Activated CD4-positive, alpha-beta T cell treated with anti-CD3 and anti-CD28 coated beads for 36 hours (primary cell): ENCODE measurements around the gene BEND7. TPM values are rescaled to one million over a fixed set of nuclear protein-coding genes. Genes with fewer than 3 reads are reported as not detected.

ENCODE experiments used
- ATAC-seq: fragments of 200-7000 bp; cut with Tn5 transposase; one replicate; pipeline ENCODE4 v1.10.0; 2021; ENCODE audit warnings: mild to moderate bottlenecking, moderate library complexity
- CTCF ChIA-PET: fragments of 350-600 bp; sonication (Branson Sonifier 250); formaldehyde crosslinking; loops from one replicate; lab custom pipeline; 2021; ENCODE audit warnings: antibody characterized with exemption; lab: Charles Lee
- POLR2A ChIA-PET: fragments of 350-600 bp; sonication (Branson Sonifier 250); formaldehyde crosslinking; loops from one replicate; lab custom pipeline; 2021; ENCODE audit warnings: antibody characterized with exemption, inconsistent platforms; lab: Charles Lee
- DNase-seq: peaks from one replicate; pipeline ENCODE4 v3.0.0-alpha.2; 2020
- H3K27ac Mint-ChIP-seq: one replicate; pipeline ENCODE4 v1.8.0; 2021; ENCODE audit warnings: mixed read lengths
- H3K27me3 Mint-ChIP-seq: one replicate; pipeline ENCODE4 v1.8.0; 2021; ENCODE audit warnings: mixed read lengths
- H3K36me3 Mint-ChIP-seq: one replicate; pipeline ENCODE4 v1.8.0; 2021; ENCODE audit warnings: low read depth, mixed read lengths
- H3K4me1 Mint-ChIP-seq: one replicate; pipeline ENCODE4 v1.8.0; 2021; ENCODE audit warnings: mixed read lengths
- H3K4me3 Mint-ChIP-seq: one replicate; pipeline ENCODE4 v1.8.0; 2021; ENCODE audit warnings: mild to moderate bottlenecking, moderate library complexity, mixed read lengths
- H3K9me3 Mint-ChIP-seq: one replicate; pipeline ENCODE4 v1.8.0; 2021; ENCODE audit warnings: low read depth, mixed read lengths
- intact Hi-C, 2 experiments: fragments of 100-400 bp; cut with DNase I in 1 of 2; cut with micrococcal nuclease in 1 of 2; formaldehyde crosslinking; loops; one replicate each; pipeline versions ENCODE4 v1.14.2 to v1.15.1; 2022 to 2024; cut with DNase I, micrococcal nuclease
- total RNA-seq, 2 experiments: library from RNA; stranded (reverse); gene quantifications; one replicate each; pipeline ENCODE4 v1.2.3, GENCODE V29; 2021

BEND7 gene
- total RNA-seq, result not detected

DNA sequence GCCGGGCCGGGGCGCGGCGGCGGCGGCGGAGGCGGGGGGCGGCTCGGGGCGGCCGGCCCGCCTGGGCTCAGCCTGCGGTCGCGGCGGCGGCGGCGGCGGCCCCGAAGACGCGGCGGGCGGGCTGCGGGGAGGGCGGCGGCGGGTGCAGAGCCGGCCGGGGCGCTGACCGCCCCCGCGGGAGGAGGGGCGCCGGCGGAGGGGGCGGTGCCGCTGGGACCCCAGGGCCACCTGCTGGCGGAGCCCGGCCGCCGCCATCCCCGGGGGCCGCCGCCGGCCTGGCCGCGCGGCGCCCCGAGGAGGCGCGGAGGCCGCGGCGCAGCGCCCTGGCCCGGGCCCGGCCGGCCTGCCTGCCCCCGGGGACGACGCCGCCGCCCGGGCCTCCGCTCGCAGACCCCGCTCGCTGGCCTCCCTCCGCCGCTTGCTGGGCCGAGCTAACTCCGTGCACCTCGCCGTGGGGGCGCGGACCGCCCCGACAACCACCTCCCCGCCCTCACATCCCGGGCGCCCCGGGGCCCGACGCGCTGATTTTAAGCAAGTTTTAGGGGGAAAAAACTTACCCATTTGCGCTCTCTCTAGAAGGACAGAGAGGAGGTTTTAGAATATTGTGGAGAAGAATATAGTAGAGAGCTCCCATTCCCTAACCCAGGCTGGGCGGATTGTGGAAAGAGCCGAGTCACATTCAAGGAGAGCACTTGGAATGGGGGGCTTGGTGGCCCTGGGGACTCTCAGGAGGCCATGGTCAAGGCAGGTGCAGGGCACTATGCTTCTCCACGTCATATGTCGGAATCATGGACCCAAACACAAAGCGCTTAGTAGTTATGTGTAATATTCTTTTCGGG is at the start of gene BEND7:
Gene BEND7 (minus strand): TSS at position 140 of the 839 bp plus-strand sequence. CDS start 481 bp downstream, outside the sequence.
- no peak within 1 kb of the TSS for H3K27ac Mint-ChIP-seq
- no peaks in the 10 kb centered on the region for H3K36me3 Mint-ChIP-seq
- POLR2A ChIA-PET, result no interaction called here
- H3K27me3 Mint-ChIP-seq, result peaks cover 51% of the 10 kb centered on the region
- CTCF ChIA-PET, result no interaction called here
- no peaks in the 10 kb centered on the region for H3K9me3 Mint-ChIP-seq
- H3K4me3 Mint-ChIP-seq, result peak within 1 kb of the TSS; percentile 58
- H3K4me1 Mint-ChIP-seq, result peaks cover 8% of the 10 kb centered on the region
- peak; percentile 27 for DNase-seq
- intact Hi-C loops, result no loop called here
- peak; percentile 44 for ATAC-seq

DNA sequence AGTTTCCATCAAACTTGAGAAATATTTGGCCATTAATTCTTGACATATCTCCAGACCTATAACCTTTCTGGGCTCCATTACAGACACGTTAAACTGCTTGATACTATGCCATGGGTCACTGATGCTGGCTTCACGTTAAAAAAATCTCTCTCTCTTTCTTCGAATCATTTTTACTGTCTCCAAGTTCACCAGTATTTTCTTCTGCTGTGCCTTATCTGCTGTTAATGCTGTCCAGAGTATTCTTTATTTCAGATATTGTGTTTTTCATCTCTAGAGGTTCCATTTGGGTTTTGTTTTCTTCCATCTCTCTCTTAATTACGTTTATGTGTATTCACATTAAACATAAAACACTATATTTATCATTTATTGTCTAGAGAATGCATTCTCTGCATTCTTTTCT is 45.1 kb upstream of the BEND7 start:
- peaks cover 14% of the 10 kb centered on the region for H3K27me3 Mint-ChIP-seq
- intact Hi-C loops, result no loop called here
- H3K9me3 Mint-ChIP-seq, result peaks cover 6% of the 10 kb centered on the region
- no peak overlapping the region for H3K27ac Mint-ChIP-seq
- DNase-seq, result no peak
- H3K36me3 Mint-ChIP-seq, result no peaks in the 10 kb centered on the region
- ChIA-PET POLR2A (no interaction called here), CTCF (interaction anchor here (1.0 kb wide), 1 partner anchor 53 kb away, joined by 3 read pairs; no protein-coding TSS in a partner anchor)
- H3K4me3 Mint-ChIP-seq, result no peak overlapping the region
- no peak for ATAC-seq
- H3K4me1 Mint-ChIP-seq, result no peaks in the 10 kb centered on the region

DNA sequence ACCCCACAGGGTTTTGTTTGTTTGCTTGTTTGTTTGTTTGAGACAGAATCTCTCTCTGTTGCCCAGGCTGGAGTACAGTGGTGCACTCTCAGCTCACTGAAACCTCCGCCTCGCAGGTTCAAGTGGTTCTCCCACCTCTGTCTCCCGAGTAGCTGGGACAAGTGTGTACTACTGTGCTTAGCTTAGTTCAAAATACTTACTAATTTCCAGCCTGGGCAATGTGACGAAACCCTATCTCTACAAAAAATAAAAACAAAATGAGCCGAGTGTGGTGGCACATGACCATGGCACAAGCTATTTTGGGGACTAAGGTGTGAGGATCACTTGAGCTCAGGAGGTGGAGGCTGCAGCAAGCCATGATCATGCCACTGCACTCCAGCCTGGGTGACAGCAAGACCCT is 42.7 kb upstream of the BEND7 start:
- Mint-ChIP-seq H3K4me3 (no peak overlapping the region), H3K9me3 (peaks cover 6% of the 10 kb centered on the region), H3K27ac (no peak overlapping the region), H3K27me3 (peaks cover 13% of the 10 kb centered on the region), H3K4me1 (no peaks in the 10 kb centered on the region), H3K36me3 (no peaks in the 10 kb centered on the region)
- DNase-seq (no peak), ATAC-seq (no peak)
- ChIA-PET POLR2A (no interaction called here), CTCF (interaction anchor here (0.8 kb wide), 1 partner anchor 1466 kb away, joined by 3 read pairs; no protein-coding TSS in a partner anchor)
- intact Hi-C loops, result no loop called here

- ChIA-PET CTCF (interaction anchor here (0.6 kb wide), 1 partner anchor 19 kb away, joined by 3 read pairs; no protein-coding TSS in a partner anchor), POLR2A (no interaction called here)
- peaks cover 16% of the 10 kb centered on the region for H3K27me3 Mint-ChIP-seq
- DNase-seq (no peak), ATAC-seq (no peak)
- H3K9me3 Mint-ChIP-seq, result no peaks in the 10 kb centered on the region
- no peaks in the 10 kb centered on the region for H3K4me1 Mint-ChIP-seq
- no peak overlapping the region for H3K4me3 Mint-ChIP-seq
- intact Hi-C loops, result no loop called here
- H3K27ac Mint-ChIP-seq, result no peak overlapping the region
- H3K36me3 Mint-ChIP-seq, result no peaks in the 10 kb centered on the region
Measured at GRCh38 chr10:13567030-13567429, 38.2 kb upstream of the BEND7 start.

GRCh38 chr10:13564576-13564975 is 35.8 kb upstream of the BEND7 start:
- intact Hi-C loops, result no loop called here
- ChIA-PET POLR2A (no interaction called here), CTCF (no interaction called here)
- no peaks in the 10 kb centered on the region for H3K36me3 Mint-ChIP-seq
- ATAC-seq, result no peak
- H3K27me3 Mint-ChIP-seq, result peaks cover 13% of the 10 kb centered on the region
- no peak overlapping the region for H3K27ac Mint-ChIP-seq
- H3K4me1 Mint-ChIP-seq, result no peaks in the 10 kb centered on the region
- H3K9me3 Mint-ChIP-seq, result no peaks in the 10 kb centered on the region
- DNase-seq, result no peak
- no peak overlapping the region for H3K4me3 Mint-ChIP-seq

GRCh38 chr10:13563481-13564445 is 34.9 kb upstream of the BEND7 start:
- Mint-ChIP-seq H3K4me1 (no peaks in the 10 kb centered on the region), H3K36me3 (no peaks in the 10 kb centered on the region), H3K27me3 (peaks cover 9% of the 10 kb centered on the region), H3K27ac (no peak overlapping the region), H3K9me3 (no peaks in the 10 kb centered on the region), H3K4me3 (no peak overlapping the region)
- intact Hi-C loops, result no loop called here
- ChIA-PET POLR2A (no interaction called here), CTCF (no interaction called here)
- ATAC-seq, result no peak
- DNase-seq, result no peak

DNA sequence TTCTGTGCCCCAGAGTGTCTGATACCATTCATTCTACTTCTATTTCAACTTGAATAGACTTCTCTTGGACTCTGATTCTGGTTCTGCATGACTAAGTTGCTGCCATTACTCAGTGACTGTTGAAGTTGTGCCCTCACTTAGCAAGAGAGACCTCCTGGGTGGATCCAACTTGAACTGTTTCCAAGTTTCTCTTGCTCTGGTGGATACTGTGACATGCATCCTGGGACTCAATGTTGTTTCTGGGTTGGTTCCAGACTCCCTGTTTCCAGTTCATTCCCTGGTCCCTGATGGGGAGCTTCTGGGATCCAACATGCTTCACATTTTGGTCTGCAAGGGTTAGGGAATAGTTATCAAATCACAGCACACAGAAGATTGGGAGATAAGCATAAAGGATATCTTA is 31.8 kb upstream of the BEND7 start:
- Mint-ChIP-seq H3K9me3 (no peaks in the 10 kb centered on the region), H3K36me3 (no peaks in the 10 kb centered on the region), H3K27me3 (peaks cover 10% of the 10 kb centered on the region), H3K4me1 (peaks cover 3% of the 10 kb centered on the region), H3K4me3 (no peak overlapping the region), H3K27ac (no peak overlapping the region)
- no peak for ATAC-seq
- intact Hi-C loops, result no loop called here
- ChIA-PET POLR2A (no interaction called here), CTCF (interaction anchor here (0.6 kb wide), 2 partner anchors 9 to 522 kb away, joined by 3 to 4 read pairs; no protein-coding TSS in a partner anchor)
- no peak for DNase-seq

DNA sequence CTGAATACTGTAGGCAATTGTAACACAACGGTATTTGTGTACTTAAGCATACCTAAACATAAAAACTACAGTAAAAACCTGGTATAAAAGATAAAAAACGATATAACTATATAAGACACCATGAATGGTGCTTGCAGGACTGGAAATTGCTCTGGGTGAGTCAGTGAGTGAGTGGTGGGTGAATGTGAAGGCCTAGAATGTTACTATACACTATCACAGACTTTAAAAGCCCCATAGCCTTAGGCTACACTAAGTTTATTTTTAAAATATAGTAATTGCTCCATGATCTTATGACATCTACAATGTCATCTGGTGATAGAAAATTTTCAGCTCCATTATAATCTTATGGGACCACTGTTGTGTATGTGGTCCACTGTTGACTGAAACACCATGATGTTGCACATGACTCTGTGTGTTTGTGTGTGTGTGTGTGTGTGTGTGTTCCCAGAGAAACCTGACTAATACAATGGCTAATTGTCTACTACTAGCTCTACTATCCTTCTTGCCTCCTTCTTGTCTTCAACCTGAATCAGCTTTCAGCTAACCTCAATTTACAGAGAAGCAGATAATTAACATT is 30.4 kb upstream of the BEND7 start:
- Mint-ChIP-seq H3K4me1 (peaks cover 3% of the 10 kb centered on the region), H3K9me3 (no peaks in the 10 kb centered on the region), H3K27ac (no peak overlapping the region), H3K27me3 (peaks cover 4% of the 10 kb centered on the region), H3K36me3 (no peaks in the 10 kb centered on the region), H3K4me3 (no peak overlapping the region)
- intact Hi-C loops, result no loop called here
- ChIA-PET POLR2A (interaction anchor here (0.6 kb wide), 1 partner anchor 101 kb away, joined by 3 read pairs; no protein-coding TSS in a partner anchor), CTCF (no interaction called here)
- ATAC-seq (no peak), DNase-seq (no peak)

GRCh38 chr10:13555884-13556510 is 27.2 kb upstream of the BEND7 start:
- Mint-ChIP-seq H3K4me1 (peaks cover 3% of the 10 kb centered on the region), H3K27me3 (peaks cover 7% of the 10 kb centered on the region), H3K27ac (no peak overlapping the region), H3K4me3 (no peak overlapping the region), H3K9me3 (peaks cover 3% of the 10 kb centered on the region), H3K36me3 (peaks cover 2% of the 10 kb centered on the region)
- ATAC-seq (no peak), DNase-seq (no peak)
- CTCF ChIA-PET, result interaction anchor here (1.4 kb wide), 1 partner anchor 116 kb away, joined by 3 read pairs; no protein-coding TSS in a partner anchor
- POLR2A ChIA-PET, result no interaction called here
- intact Hi-C loops, result no loop called here

DNA sequence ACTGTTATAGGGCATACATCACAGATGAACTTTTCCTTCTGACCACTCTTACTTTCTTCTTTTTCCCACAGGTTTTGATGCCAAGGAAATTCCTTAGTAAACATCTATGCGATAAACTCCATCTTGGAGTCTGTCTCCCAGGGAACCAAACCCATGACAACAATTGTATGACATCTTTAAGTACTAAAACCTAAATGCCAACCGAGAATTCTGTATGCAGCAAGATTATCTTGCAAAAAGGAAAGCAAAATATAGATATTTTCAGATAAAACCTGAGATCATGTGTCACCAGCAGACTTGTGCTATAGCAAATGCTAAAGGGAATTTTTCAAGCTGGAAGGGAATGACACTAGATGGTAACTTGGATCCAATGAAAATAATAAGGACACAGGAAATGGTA is 22.0 kb upstream of the BEND7 start:
- H3K4me1 Mint-ChIP-seq, result no peaks in the 10 kb centered on the region
- ChIA-PET CTCF (no interaction called here), POLR2A (no interaction called here)
- H3K4me3 Mint-ChIP-seq, result no peak overlapping the region
- ATAC-seq, result no peak
- no peak overlapping the region for H3K27ac Mint-ChIP-seq
- DNase-seq, result no peak
- H3K36me3 Mint-ChIP-seq, result peaks cover 2% of the 10 kb centered on the region
- H3K27me3 Mint-ChIP-seq, result peaks cover 20% of the 10 kb centered on the region
- intact Hi-C loops, result no loop called here
- H3K9me3 Mint-ChIP-seq, result peaks cover 24% of the 10 kb centered on the region

GRCh38 chr10:13542533-13542932 is 13.7 kb upstream of the BEND7 start:
- ChIA-PET CTCF (interaction anchor here (0.9 kb wide), 1 partner anchor 16 kb away, joined by 3 read pairs; no protein-coding TSS in a partner anchor), POLR2A (no interaction called here)
- no peaks in the 10 kb centered on the region for H3K9me3 Mint-ChIP-seq
- H3K27me3 Mint-ChIP-seq, result peaks cover 44% of the 10 kb centered on the region
- no peak overlapping the region for H3K4me3 Mint-ChIP-seq
- H3K27ac Mint-ChIP-seq, result no peak overlapping the region
- DNase-seq (no peak), ATAC-seq (no peak)
- intact Hi-C loops, result no loop called here
- no peaks in the 10 kb centered on the region for H3K36me3 Mint-ChIP-seq
- no peaks in the 10 kb centered on the region for H3K4me1 Mint-ChIP-seq
